ENCODE measurements around the gene BRWD1. TPM values are rescaled to one million over a fixed set of nuclear protein-coding genes. Genes with fewer than 3 reads are reported as not detected.

The BRWD1 gene
- total RNA-seq, 1 experiment from 2014 or later = 37.1 TPM

- BruUV-seq (replicated peaks) = TSS peak; percentile 4
- H3K9me3 Mint-ChIP-seq (ENCODE audit: unreplicated experiment) = no peaks in the 10 kb centered on the region
- Histone ChIP-seq H3K36me3 (ENCODE audit: control insufficient read depth, insufficient read depth, low read length) (no peaks in the 10 kb centered on the region), H3K4me1 (peaks cover 15% of the 10 kb centered on the region), H3K9me3 (no peaks in the 10 kb centered on the region), H3K4me3 (ENCODE audit: low read depth, low read length) (no peak overlapping the region), H3K27me3 (replicated peaks; ENCODE audit: control insufficient read depth, insufficient read depth, low read length) (no peaks in the 10 kb centered on the region)
- CTCF ChIA-PET = no interaction called here
- H3K4me1 Mint-ChIP-seq (ENCODE audit: low read depth, unreplicated experiment) = peaks cover 13% of the 10 kb centered on the region
- no peaks in the 10 kb centered on the region for H3K27me3 Mint-ChIP-seq (ENCODE audit: insufficient read depth, unreplicated experiment)
- peak overlapping the region; percentile 73 for H3K27ac Mint-ChIP-seq (ENCODE audit: unreplicated experiment)
- H3K4me3 Mint-ChIP-seq (ENCODE audit: unreplicated experiment) = no peak overlapping the region
- DNase-seq = peak in 1 of 2 experiments; percentile 29
- peaks cover 53% of the 10 kb centered on the region for H3K36me3 Mint-ChIP-seq (ENCODE audit: insufficient read depth, unreplicated experiment)
- intact Hi-C loops (cut with micrococcal nuclease; ENCODE audit: unreplicated experiment) = no loop called here
- no peak for TF ChIP-seq CTCF (IDR thresholded peaks at IDR 0.05; ENCODE audit: insufficient read depth in 1 of 2, low read depth in 1 of 2, low read length in 1 of 2, severe bottlenecking in 1 of 2, unreplicated experiment in 1 of 2)
- POLR2A ChIA-PET = no interaction called here
These were observed 104.7 kb downstream of the BRWD1 start for GRCh38 chr21:39208624-39209333.

GRCh38 chr21:39204134-39204533 lies 109.3 kb downstream of the BRWD1 start:
- POLR2A ChIA-PET = no interaction called here
- intact Hi-C loops (cut with micrococcal nuclease; ENCODE audit: unreplicated experiment) = no loop called here

GRCh38 chr21:39198800-39199199 lies 114.6 kb downstream of the BRWD1 start:
- CTCF ChIA-PET = no interaction called here
- Mint-ChIP-seq H3K4me1 (ENCODE audit: low read depth, unreplicated experiment) (peaks cover 13% of the 10 kb centered on the region), H3K27ac (ENCODE audit: unreplicated experiment) (no peak overlapping the region), H3K27me3 (ENCODE audit: insufficient read depth, unreplicated experiment) (no peaks in the 10 kb centered on the region), H3K36me3 (ENCODE audit: insufficient read depth, unreplicated experiment) (peaks cover 88% of the 10 kb centered on the region), H3K9me3 (ENCODE audit: unreplicated experiment) (no peaks in the 10 kb centered on the region), H3K4me3 (ENCODE audit: unreplicated experiment) (no peak overlapping the region)
- Histone ChIP-seq H3K4me1 (no peaks in the 10 kb centered on the region), H3K36me3 (ENCODE audit: control insufficient read depth, insufficient read depth, low read length) (no peaks in the 10 kb centered on the region), H3K9me3 (no peaks in the 10 kb centered on the region), H3K27me3 (replicated peaks; ENCODE audit: control insufficient read depth, insufficient read depth, low read length) (no peaks in the 10 kb centered on the region), H3K4me3 (ENCODE audit: low read depth, low read length) (no peak overlapping the region)
- DNase-seq = no peak
- BruUV-seq (replicated peaks) = no TSS peak
- POLR2A ChIA-PET = no interaction called here
- no peak for TF ChIP-seq CTCF (IDR thresholded peaks at IDR 0.05; ENCODE audit: insufficient read depth in 1 of 2, low read depth in 1 of 2, low read length in 1 of 2, severe bottlenecking in 1 of 2, unreplicated experiment in 1 of 2)
- intact Hi-C loops (cut with micrococcal nuclease; ENCODE audit: unreplicated experiment) = no loop called here

More at GRCh38 chr21:39204134-39204533, 109.3 kb downstream of the BRWD1 start:
- H3K36me3 ChIP-seq (ENCODE audit: control insufficient read depth, insufficient read depth, low read length) = no peaks in the 10 kb centered on the region
- Mint-ChIP-seq H3K4me3 (ENCODE audit: unreplicated experiment) (no peak overlapping the region), H3K36me3 (ENCODE audit: insufficient read depth, unreplicated experiment) (peaks cover 72% of the 10 kb centered on the region), H3K4me1 (ENCODE audit: low read depth, unreplicated experiment) (peaks cover 7% of the 10 kb centered on the region), H3K9me3 (ENCODE audit: unreplicated experiment) (no peaks in the 10 kb centered on the region), H3K27ac (ENCODE audit: unreplicated experiment) (no peak overlapping the region), H3K27me3 (ENCODE audit: insufficient read depth, unreplicated experiment) (no peaks in the 10 kb centered on the region)
- CTCF ChIA-PET = no interaction called here
- no peaks in the 10 kb centered on the region for H3K9me3 ChIP-seq
- no peak overlapping the region for H3K4me3 ChIP-seq (ENCODE audit: low read depth, low read length)
- peaks cover 8% of the 10 kb centered on the region for H3K4me1 ChIP-seq
- DNase-seq = no peak
- BruUV-seq (replicated peaks) = no TSS peak
- no peaks in the 10 kb centered on the region for H3K27me3 ChIP-seq (replicated peaks; ENCODE audit: control insufficient read depth, insufficient read depth, low read length)
- TF ChIP-seq CTCF (IDR thresholded peaks at IDR 0.05; ENCODE audit: insufficient read depth in 1 of 2, low read depth in 1 of 2, low read length in 1 of 2, severe bottlenecking in 1 of 2, unreplicated experiment in 1 of 2) = no peak

Measured in Caco-2 (cell line).